Heart left ventricle (tissue), 13 donors: ENCODE data around the gene KLHL35.

Source experiments
- CTCF ChIP-seq, 12 donors: fragments of 200-600 bp; sonication (generic) in 4 of 12; IDR thresholded peaks; one replicate each; pipeline versions ENCODE4 v1.5.0 to v1.8.0; 2018 to 2022; ENCODE audit warnings: antibody characterized with exemption in 12 of 12, mild to moderate bottlenecking in 5 of 12
- POLR2A ChIP-seq, 2 donors: fragments of 450-650 bp; IDR thresholded peaks; one replicate each; pipeline ENCODE4 v1.6.1; 2017; ENCODE audit warnings: antibody characterized with exemption in 2 of 2, mild to moderate bottlenecking in 2 of 2, moderate library complexity in 2 of 2
- donor health status: ischemic (EF 13 %, LVEDD 7.1; RV severe dilation, severe dysfunction).
- donor health status: DM: no; HTN: yes; CAD: no.
- donor health status: DM: no; HTN: no; CAD: no.
- donor health status: ischemic (EF 25% LVEDD 6.9; RV normal size, moderate dysfunction).
- donor health status: ischemic (EF 25% LVEDD 5.7; RV mildly dilated, moderate dysfunction).
- donor health status: ischemic (EF 35%, LVEDD 5.7; RV mildly dilated, moderate dysfunction).
- donor health status: nonischemic (EF 11% LVEDD 7.7; RV severe dilation, severe dysfunction).
- donor health status: DM: yes; HTN: yes; CAD: no.
- donor health status: PGD.
- donor health status: ischemic (EF 29% LVEDD 5.4; RV normal size, mild dysfunction).
- donor health status: nonischemic (EF 23%, LVEDD 6.1; RV moderate dilation, normal function).

GRCh38 chr11:75427181-75427580 lies 5.8 kb downstream of the KLHL35 start:
- no peak for TF ChIP-seq CTCF (IDR thresholded peaks at IDR 0.05)
- no peak for TF ChIP-seq POLR2A (IDR thresholded peaks at IDR 0.05)
